Lung (tissue), 12 donors: ENCODE results near the gene AKAP13. TPM values are rescaled to one million over a fixed set of nuclear protein-coding genes. Genes with fewer than 3 reads are reported as not detected.
A peak's percentile ranks its signal among the peaks of the same experiment; 100 is the strongest.

ENCODE experiments used
- ATAC-seq: fragments of 200-7000 bp; cut with Tn5 transposase; one replicate; pipeline ENCODE4 v1.9.1; 2020; ENCODE audit warnings: moderate number of reproducible peaks; ENCODE audit not compliant: insufficient read depth, low FRiP score
- DNase-seq, 3 donors: peaks; one replicate each; pipeline ENCODE4 v3.0.0-alpha.2; 2013 to 2017
- H3K27ac ChIP-seq, 2 donors: one replicate each; pipeline ENCODE4 v1.5.1; 2013; ENCODE audit warnings: mild to moderate bottlenecking in 2 of 2, moderate library complexity in 2 of 2, control low read depth in 1 of 2, inconsistent platforms in 1 of 2, low read depth in 1 of 2, low read length in 1 of 2
- H3K27me3 ChIP-seq, 3 donors: one replicate each; pipeline ENCODE4 v1.5.1; 2013; ENCODE audit warnings: low read length in 2 of 3; ENCODE audit not compliant: control insufficient read depth in 3 of 3, insufficient read depth in 3 of 3
- H3K36me3 ChIP-seq, 4 donors: one replicate each; pipeline ENCODE4 v1.5.1; 2013; ENCODE audit warnings: low read length in 4 of 4, mild to moderate bottlenecking in 1 of 4, moderate library complexity in 1 of 4; ENCODE audit not compliant: control insufficient read depth in 4 of 4, insufficient read depth in 4 of 4
- H3K4me1 ChIP-seq, 5 donors: one replicate each; pipeline ENCODE4 v1.5.1; 2013; ENCODE audit warnings: low read length in 5 of 5, mild to moderate bottlenecking in 2 of 5, moderate library complexity in 1 of 5; ENCODE audit not compliant: control insufficient read depth in 5 of 5, insufficient read depth in 5 of 5
- H3K4me3 ChIP-seq: one replicate; pipeline ENCODE4 v1.5.1; 2013; ENCODE audit warnings: mild to moderate bottlenecking, control low read depth, moderate library complexity
- H3K9ac ChIP-seq, 2 donors: one replicate each; pipeline ENCODE4 v1.5.1; 2013; ENCODE audit warnings: low read length in 2 of 2, control low read depth in 1 of 2; ENCODE audit not compliant: insufficient read depth in 1 of 2
- H3K9me3 ChIP-seq, 4 donors: one replicate each; pipeline ENCODE4 v1.5.1; 2013; ENCODE audit warnings: low read length in 3 of 4, mild to moderate bottlenecking in 1 of 4, moderate library complexity in 1 of 4; ENCODE audit not compliant: control insufficient read depth in 4 of 4, insufficient read depth in 3 of 4
- WGBS, 2 donors: extraction: QIAGEN DNeasy Blood & Tissue Kit; methylation state at CpG; one replicate each; pipeline ENCODE4 v1.1.7; 2013; 5-methylcytosine and 5-hydroxymethylcytosine counted together
- polyA plus RNA-seq, 2 donors: library from polyadenylated mRNA; stranded (reverse); fragments of 200-250 nt; gene quantifications; one replicate each; pipeline ENCODE4 v1.2.1, GENCODE V29; 2013
- total RNA-seq, 2 donors: library from RNA; depleted of rRNA in 1 of 2; stranded (reverse); fragments of >200 nt in 1 of 2; gene quantifications; one replicate each; pipeline ENCODE4 v1.2.1, GENCODE V29; 2014 to 2021
- TF ChIP-seq, protein P1 (sequence below): IDR thresholded peaks from 2 replicates; pipeline ENCODE4 v1.5.1; 2012; ENCODE audit warnings: mild to moderate bottlenecking; ENCODE audit errors: control extremely low read depth, extremely low read depth
- donor health status: control.
- donor health status: control.
- donor health status: Bipolar disorder and iron deficiency.
- donor health status: healthy.
- donor health status: DM: yes; HTN: yes; CAD: no.

Gene AKAP13
- total and polyA plus RNA-seq, 4 donors, result 102 to 1,115 (median 259) TPM

GRCh38 chr15:85394554-85395333 lies 14.3 kb downstream of the AKAP13 start:
- TF ChIP-seq, protein P1, sequence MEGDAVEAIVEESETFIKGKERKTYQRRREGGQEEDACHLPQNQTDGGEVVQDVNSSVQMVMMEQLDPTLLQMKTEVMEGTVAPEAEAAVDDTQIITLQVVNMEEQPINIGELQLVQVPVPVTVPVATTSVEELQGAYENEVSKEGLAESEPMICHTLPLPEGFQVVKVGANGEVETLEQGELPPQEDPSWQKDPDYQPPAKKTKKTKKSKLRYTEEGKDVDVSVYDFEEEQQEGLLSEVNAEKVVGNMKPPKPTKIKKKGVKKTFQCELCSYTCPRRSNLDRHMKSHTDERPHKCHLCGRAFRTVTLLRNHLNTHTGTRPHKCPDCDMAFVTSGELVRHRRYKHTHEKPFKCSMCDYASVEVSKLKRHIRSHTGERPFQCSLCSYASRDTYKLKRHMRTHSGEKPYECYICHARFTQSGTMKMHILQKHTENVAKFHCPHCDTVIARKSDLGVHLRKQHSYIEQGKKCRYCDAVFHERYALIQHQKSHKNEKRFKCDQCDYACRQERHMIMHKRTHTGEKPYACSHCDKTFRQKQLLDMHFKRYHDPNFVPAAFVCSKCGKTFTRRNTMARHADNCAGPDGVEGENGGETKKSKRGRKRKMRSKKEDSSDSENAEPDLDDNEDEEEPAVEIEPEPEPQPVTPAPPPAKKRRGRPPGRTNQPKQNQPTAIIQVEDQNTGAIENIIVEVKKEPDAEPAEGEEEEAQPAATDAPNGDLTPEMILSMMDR, result no peak
- 60 to 72% methylated on average over 2 of the region's 2 CpGs for WGBS, 2 donors
- ATAC-seq (no peak), DNase-seq (no peak)
- no peak overlapping the region for H3K4me3 ChIP-seq
- H3K9ac ChIP-seq, result no peak overlapping the region
- H3K27ac ChIP-seq, result peak overlapping the region; percentile 33 to 68
- no peaks in the 10 kb centered on the region for H3K27me3 ChIP-seq
- no peaks in the 10 kb centered on the region for H3K9me3 ChIP-seq
- H3K4me1 ChIP-seq, result peaks cover 1 to 27% (median 9%) of the 10 kb centered on the region in 5 donors
- H3K36me3 ChIP-seq, result peaks cover 0 to 1% (median 0%) of the 10 kb centered on the region in 4 donors

DNA sequence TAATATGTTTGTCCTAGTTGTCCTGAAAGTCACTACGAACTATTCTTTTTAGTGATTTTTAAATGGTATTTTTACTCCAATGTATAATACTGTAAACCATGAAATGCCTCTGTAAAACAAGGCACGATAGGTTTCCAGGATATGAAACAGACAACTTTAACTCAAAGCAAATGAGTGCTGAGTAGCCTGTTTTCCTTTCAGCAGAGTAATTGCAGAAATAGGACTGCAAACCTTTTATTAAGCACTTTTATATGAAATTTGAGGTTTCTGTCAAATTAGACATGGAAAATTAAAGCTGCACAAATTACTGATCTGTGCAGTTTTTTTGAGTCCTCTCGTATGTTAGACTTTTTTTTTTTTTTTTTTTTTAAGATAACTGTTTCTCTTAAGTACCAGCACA lies 16.2 kb downstream of the AKAP13 start:
- TF ChIP-seq, protein P1, result no peak
- ATAC-seq, result no peak
- 76 to 84% methylated on average over 3 of the region's 3 CpGs for WGBS, 2 donors

DNA sequence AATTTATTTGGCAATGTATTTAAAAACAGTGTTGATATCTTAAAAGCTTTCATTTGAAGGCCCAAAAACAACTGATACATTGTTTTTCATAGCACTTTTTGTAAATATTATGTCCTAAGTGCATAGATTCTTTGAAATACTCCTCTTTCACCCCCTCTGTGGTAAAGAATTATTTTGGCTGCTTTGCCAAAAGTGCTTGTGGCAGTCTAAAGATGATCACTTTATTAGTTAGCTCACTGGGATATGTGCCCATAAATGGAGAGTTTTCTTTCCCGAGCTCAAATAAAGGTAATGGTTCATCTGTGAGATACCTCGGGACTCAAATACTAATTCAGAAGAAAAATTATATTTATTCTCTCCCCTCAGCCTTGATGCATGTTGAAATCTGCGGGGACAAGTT lies 16.7 kb downstream of the AKAP13 start:
- DNase-seq, result no peak
- TF ChIP-seq, protein P1, result no peak
- Histone ChIP-seq H3K4me3 (no peak overlapping the region), H3K27me3 (no peaks in the 10 kb centered on the region), H3K9me3 (no peaks in the 10 kb centered on the region), H3K27ac (no peak overlapping the region), H3K9ac (no peak overlapping the region), H3K36me3 (peaks cover 0 to 1% (median 0%) of the 10 kb centered on the region in 4 donors), H3K4me1 (peaks cover 1 to 40% (median 13%) of the 10 kb centered on the region in 5 donors)
- 61 to 73% methylated on average over 3 of the region's 3 CpGs for WGBS, 2 donors
- ATAC-seq, result no peak

More for the DNA sequence above, 16.2 kb downstream of the AKAP13 start:
- Histone ChIP-seq H3K9me3 (no peaks in the 10 kb centered on the region), H3K4me1 (peaks cover 1 to 34% (median 9%) of the 10 kb centered on the region in 5 donors), H3K36me3 (peaks cover 0 to 1% (median 0%) of the 10 kb centered on the region in 4 donors), H3K4me3 (no peak overlapping the region), H3K9ac (no peak overlapping the region), H3K27ac (no peak overlapping the region), H3K27me3 (no peaks in the 10 kb centered on the region)
- DNase-seq, result no peak
